ENCODE results near the gene PNMA8B.

Gene PNMA8B

DNA sequence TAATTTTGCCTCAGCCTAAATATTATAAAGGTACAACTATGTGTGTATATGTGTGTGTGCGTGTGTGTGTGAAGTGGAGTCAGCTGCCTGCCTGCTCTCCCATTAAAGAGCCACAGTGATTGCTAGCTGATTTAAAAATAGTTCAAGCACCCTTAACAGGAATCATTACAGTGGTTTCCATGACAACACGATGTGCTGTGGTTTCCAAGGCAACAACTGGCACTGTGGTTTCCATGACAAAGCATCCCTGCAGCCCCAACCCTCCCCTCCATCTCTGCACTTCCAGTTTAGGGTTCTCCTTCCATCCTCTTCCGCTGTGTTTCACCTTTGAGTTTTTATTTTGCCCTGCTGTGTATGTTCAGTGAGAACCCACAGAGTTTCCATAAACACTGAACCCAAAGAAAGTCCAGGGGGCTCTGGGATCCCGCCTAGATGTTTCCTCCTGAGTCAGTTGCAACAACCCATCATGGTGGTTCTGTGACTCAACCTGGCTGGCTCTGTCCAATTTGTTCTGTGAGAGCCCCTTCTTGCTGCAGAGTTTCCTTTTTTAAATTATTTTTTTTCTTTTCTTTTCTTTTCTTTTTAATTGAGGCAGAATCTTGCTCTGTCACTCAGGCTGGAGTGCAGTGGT, 17.2 kb downstream of the PNMA8B start:
- Mint-ChIP-seq H3K27me3 (ENCODE audit: low read depth) (peaks cover 2% of the 10 kb centered on the region), H3K9me3 (no peaks in the 10 kb centered on the region), H3K4me3 (peak overlapping the region in 2 of 3 experiments; percentile 34 to 42), H3K4me1 (peaks cover 57% of the 10 kb centered on the region), H3K36me3 (ENCODE audit: low read depth) (no peaks in the 10 kb centered on the region), H3K27ac (peak overlapping the region; percentile 82 to 100 (median 100))
- TF ChIP-seq CTCF (IDR thresholded peaks at IDR 0.05; ENCODE audit: unreplicated experiment in 3 of 3) = no peak

GRCh38 chr19:46475986-46476385, 19.7 kb downstream of the PNMA8B start:
- Mint-ChIP-seq H3K4me3 (no peak overlapping the region), H3K36me3 (ENCODE audit: low read depth) (peaks cover under 1% of the 10 kb centered on the region), H3K27ac (peak overlapping the region in 2 of 3 experiments; percentile 64 to 69), H3K9me3 (no peaks in the 10 kb centered on the region), H3K27me3 (ENCODE audit: low read depth) (no peaks in the 10 kb centered on the region), H3K4me1 (peaks cover 55% of the 10 kb centered on the region)
- TF ChIP-seq CTCF (IDR thresholded peaks at IDR 0.05; ENCODE audit: unreplicated experiment in 3 of 3) = no peak

DNA sequence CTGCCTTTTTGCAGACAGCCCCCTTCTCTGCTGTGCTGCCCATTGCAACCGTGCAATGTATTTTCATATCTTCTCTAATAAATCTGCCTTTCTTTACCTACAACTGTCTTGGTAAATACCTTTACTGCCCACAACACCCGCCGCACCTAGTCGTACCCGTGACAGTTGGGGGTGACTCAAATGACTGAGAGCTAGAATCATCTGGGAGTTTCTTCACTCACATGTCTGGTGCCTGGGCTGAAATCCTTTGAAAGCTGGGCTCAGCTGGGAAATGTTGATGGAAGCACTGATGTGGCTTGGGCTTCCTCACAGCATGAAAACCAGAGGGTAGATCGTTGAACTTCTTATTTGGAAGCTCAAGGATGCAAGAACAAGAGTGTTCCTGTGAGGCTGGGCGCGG, 21.5 kb downstream of the PNMA8B start:
- Mint-ChIP-seq H3K9me3 (no peaks in the 10 kb centered on the region), H3K36me3 (ENCODE audit: low read depth) (peaks cover 17% of the 10 kb centered on the region), H3K4me1 (peaks cover 60% of the 10 kb centered on the region), H3K4me3 (peak overlapping the region in 2 of 3 experiments; percentile 10 to 60), H3K27me3 (ENCODE audit: low read depth) (no peaks in the 10 kb centered on the region), H3K27ac (peak overlapping the region; percentile 82 to 96 (median 85))
- TF ChIP-seq CTCF (IDR thresholded peaks at IDR 0.05; ENCODE audit: unreplicated experiment in 3 of 3) = no peak

- peaks cover 27% of the 10 kb centered on the region for H3K36me3 Mint-ChIP-seq (ENCODE audit: low read depth)
- no peak for TF ChIP-seq CTCF (IDR thresholded peaks at IDR 0.05; ENCODE audit: unreplicated experiment in 3 of 3)
- H3K4me3 Mint-ChIP-seq = peak overlapping the region; percentile 79 to 87 (median 81)
- peak overlapping the region; percentile 88 to 96 (median 91) for H3K27ac Mint-ChIP-seq
- peaks cover 59% of the 10 kb centered on the region for H3K4me1 Mint-ChIP-seq
- no peaks in the 10 kb centered on the region for H3K27me3 Mint-ChIP-seq (ENCODE audit: low read depth)
- H3K9me3 Mint-ChIP-seq = no peaks in the 10 kb centered on the region
Measured at GRCh38 chr19:46472592-46472991, 23.1 kb downstream of the PNMA8B start.

DNA sequence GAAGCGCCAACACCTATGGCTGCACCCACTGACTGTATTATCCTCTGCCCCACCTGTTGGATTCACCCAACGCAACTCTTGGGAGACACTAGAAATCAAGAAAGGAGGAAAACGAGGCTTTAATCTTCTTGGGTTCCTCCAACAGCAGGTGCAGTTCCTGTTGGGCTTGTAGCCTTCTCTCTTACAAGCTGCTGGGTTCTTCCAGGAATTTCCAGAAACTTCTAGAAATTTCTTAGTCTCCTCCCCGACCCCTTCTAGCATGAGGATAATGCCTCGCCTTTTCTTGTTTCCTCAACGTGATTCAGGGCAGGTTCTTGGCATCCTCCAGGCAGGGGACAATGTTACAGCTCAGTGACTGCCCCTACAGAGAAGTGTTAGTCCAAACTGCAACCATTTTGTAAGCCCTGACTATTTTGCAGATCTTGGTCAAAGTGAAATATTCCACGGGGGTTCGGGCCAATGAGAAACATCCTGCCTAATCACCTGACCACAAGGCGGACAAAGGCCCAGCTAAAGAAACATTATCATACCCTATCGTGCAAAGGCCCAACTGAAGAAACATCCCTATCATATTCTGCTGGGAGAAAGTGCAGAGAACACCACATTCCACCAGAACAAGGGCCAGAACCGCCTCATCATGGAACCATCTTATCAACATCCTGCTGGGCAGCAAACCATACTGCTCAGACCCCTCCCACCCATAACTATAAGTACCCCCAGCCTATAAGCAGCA, 23.7 kb downstream of the PNMA8B start:
- Mint-ChIP-seq H3K4me3 (peak overlapping the region; percentile 79 to 87 (median 81)), H3K4me1 (peaks cover 65% of the 10 kb centered on the region), H3K27me3 (ENCODE audit: low read depth) (no peaks in the 10 kb centered on the region), H3K9me3 (no peaks in the 10 kb centered on the region), H3K36me3 (ENCODE audit: low read depth) (peaks cover 33% of the 10 kb centered on the region), H3K27ac (peak overlapping the region; percentile 88 to 96 (median 91))
- no peak for TF ChIP-seq CTCF (IDR thresholded peaks at IDR 0.05; ENCODE audit: unreplicated experiment in 3 of 3)
